Neural progenitor cell (in vitro differentiated cells): Measurements from ENCODE around the gene ZNF710.

Experiments
- EZH2 ChIP-seq: fragments of 200-600 bp; sonication (generic); IDR thresholded peaks from 2 replicates; pipeline ENCODE4 v1.6.1; 2017; ENCODE audit warnings: antibody characterized with exemption, mild to moderate bottlenecking, moderate library complexity
- TF ChIP-seq, protein P1 (sequence below): fragments of 200-600 bp; sonication (generic); IDR thresholded peaks from 2 replicates; pipeline ENCODE4 v1.5.1; 2017; ENCODE audit warnings: antibody characterized with exemption, mild to moderate bottlenecking

DNA sequence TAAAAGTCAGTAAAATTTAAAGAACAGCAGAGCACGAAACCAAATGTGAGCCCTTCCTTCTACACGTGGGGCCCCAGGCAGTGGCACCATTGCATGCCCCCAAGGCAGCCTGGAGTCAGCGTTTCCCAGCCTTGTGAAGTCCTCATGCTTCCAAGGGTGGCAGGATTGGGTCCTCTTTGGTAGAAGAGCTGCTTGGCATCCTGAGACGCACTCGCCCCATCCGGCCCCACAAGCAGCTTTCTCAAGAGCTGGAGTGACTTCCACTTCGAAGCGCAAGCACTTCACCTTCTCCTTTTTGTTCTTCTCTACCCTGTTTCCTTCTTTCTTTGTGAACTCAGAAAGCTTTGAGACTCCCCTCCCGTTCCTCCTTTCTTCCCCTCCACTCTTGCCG is 34.7 kb downstream of the ZNF710 start:
- TF ChIP-seq, protein P1, sequence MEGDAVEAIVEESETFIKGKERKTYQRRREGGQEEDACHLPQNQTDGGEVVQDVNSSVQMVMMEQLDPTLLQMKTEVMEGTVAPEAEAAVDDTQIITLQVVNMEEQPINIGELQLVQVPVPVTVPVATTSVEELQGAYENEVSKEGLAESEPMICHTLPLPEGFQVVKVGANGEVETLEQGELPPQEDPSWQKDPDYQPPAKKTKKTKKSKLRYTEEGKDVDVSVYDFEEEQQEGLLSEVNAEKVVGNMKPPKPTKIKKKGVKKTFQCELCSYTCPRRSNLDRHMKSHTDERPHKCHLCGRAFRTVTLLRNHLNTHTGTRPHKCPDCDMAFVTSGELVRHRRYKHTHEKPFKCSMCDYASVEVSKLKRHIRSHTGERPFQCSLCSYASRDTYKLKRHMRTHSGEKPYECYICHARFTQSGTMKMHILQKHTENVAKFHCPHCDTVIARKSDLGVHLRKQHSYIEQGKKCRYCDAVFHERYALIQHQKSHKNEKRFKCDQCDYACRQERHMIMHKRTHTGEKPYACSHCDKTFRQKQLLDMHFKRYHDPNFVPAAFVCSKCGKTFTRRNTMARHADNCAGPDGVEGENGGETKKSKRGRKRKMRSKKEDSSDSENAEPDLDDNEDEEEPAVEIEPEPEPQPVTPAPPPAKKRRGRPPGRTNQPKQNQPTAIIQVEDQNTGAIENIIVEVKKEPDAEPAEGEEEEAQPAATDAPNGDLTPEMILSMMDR = no peak
- TF ChIP-seq EZH2 = no peak
